ENCODE data around the gene TMBIM1. TPM values are rescaled to one million over a fixed set of nuclear protein-coding genes. Genes with fewer than 3 reads are reported as not detected.

TMBIM1 gene
- total RNA-seq, 1 donor from 2014 or later: 74.9 TPM

DNA sequence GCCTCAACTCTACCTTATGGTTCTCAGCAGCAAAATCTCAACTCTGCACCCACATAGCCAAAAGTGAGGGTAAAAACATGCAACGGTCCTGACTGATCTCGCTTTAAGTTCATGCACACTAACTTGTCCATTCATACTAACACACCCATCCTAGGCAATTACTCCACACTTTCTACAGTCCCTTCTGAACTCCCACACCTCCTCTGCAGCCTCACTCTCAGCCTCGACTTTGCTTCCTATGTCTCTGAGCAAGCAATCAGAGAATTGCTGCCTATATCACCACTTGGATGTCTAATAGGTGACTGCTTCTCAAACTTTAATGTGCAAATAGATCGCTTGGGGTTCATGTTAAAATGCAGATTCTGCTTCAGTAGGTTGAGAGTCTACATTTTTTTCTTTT is 7.8 kb upstream of the TMBIM1 start:
- Mint-ChIP-seq H3K4me3 (no peak overlapping the region), H3K27ac (no peak overlapping the region), H3K27me3 (ENCODE audit: low read depth) (no peaks in the 10 kb centered on the region), H3K4me1 (peaks cover 31% of the 10 kb centered on the region), H3K9me3 (no peaks in the 10 kb centered on the region), H3K36me3 (no peaks in the 10 kb centered on the region)
- DNase-seq (ENCODE audit: low spot score in 2 of 2, unreplicated experiment in 2 of 2): no peak
- TF ChIP-seq, protein P1, sequence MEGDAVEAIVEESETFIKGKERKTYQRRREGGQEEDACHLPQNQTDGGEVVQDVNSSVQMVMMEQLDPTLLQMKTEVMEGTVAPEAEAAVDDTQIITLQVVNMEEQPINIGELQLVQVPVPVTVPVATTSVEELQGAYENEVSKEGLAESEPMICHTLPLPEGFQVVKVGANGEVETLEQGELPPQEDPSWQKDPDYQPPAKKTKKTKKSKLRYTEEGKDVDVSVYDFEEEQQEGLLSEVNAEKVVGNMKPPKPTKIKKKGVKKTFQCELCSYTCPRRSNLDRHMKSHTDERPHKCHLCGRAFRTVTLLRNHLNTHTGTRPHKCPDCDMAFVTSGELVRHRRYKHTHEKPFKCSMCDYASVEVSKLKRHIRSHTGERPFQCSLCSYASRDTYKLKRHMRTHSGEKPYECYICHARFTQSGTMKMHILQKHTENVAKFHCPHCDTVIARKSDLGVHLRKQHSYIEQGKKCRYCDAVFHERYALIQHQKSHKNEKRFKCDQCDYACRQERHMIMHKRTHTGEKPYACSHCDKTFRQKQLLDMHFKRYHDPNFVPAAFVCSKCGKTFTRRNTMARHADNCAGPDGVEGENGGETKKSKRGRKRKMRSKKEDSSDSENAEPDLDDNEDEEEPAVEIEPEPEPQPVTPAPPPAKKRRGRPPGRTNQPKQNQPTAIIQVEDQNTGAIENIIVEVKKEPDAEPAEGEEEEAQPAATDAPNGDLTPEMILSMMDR (IDR thresholded peaks at IDR 0.05; ENCODE audit: unreplicated experiment): no peak

DNA sequence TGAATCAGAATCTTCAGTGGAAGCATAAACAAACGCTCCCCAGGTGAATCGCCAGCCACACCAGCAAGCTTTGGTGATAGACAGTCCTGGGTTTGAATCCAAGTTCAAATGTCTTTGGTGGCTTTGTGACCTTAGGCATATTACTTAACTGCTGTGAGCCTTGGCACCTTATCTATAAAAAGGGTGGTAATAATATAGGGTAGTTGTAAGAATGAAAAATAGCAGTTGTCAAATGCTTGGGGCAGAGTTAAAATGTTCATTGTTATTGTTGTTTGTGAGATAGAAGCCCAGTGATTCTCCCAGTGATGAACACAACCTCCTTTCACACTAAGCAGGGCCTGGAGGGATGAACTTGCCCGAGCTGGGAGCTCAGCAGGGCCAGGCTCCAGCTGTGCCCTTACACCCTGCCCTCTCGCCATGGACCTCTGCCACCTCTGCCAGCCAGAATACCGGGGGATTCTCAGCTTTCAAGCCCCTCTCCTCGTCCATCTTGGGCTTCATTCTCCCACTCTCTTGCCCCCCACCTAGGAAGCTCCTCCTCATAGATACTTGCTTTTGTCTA is 6.1 kb upstream of the TMBIM1 start:
- peak overlapping the region; percentile 55 for H3K27ac Mint-ChIP-seq

DNA sequence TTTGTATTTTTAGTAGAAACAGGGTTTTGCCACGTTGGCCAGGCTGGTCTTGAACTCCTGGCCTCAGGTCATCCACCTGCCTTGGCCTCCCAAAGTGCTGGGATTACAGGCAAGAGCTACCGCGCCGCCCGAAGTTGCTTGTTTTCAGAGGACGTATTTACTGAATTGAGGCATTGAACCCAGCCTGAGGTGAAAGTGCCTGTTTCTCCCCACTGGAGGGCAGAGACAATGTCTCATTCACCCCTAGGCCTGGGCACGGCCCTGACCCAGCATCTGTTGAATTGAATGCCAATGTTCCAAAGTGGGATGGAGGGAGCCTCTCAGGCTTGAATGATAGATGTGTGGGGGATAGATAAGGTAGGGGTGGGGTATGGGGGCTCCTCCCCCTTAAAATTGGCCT is 4.5 kb upstream of the TMBIM1 start:
- peak overlapping the region; percentile 39 for H3K27ac Mint-ChIP-seq
- no peak for DNase-seq (ENCODE audit: low spot score in 2 of 2, unreplicated experiment in 2 of 2)
- peaks cover 55% of the 10 kb centered on the region for H3K4me1 Mint-ChIP-seq
- H3K9me3 Mint-ChIP-seq: no peaks in the 10 kb centered on the region
- no peak overlapping the region for H3K4me3 Mint-ChIP-seq
- no peaks in the 10 kb centered on the region for H3K36me3 Mint-ChIP-seq
- TF ChIP-seq, protein P1 (IDR thresholded peaks at IDR 0.05; ENCODE audit: unreplicated experiment): peak; percentile 14
- no peaks in the 10 kb centered on the region for H3K27me3 Mint-ChIP-seq (ENCODE audit: low read depth)

More for the DNA sequence above, 6.1 kb upstream of the TMBIM1 start:
- no peak overlapping the region for H3K4me3 Mint-ChIP-seq
- no peak for DNase-seq (ENCODE audit: low spot score in 2 of 2, unreplicated experiment in 2 of 2)
- H3K36me3 Mint-ChIP-seq: no peaks in the 10 kb centered on the region
- no peaks in the 10 kb centered on the region for H3K9me3 Mint-ChIP-seq
- H3K27me3 Mint-ChIP-seq (ENCODE audit: low read depth): no peaks in the 10 kb centered on the region
- TF ChIP-seq, protein P1 (IDR thresholded peaks at IDR 0.05; ENCODE audit: unreplicated experiment): no peak
- H3K4me1 Mint-ChIP-seq: peaks cover 44% of the 10 kb centered on the region

DNA sequence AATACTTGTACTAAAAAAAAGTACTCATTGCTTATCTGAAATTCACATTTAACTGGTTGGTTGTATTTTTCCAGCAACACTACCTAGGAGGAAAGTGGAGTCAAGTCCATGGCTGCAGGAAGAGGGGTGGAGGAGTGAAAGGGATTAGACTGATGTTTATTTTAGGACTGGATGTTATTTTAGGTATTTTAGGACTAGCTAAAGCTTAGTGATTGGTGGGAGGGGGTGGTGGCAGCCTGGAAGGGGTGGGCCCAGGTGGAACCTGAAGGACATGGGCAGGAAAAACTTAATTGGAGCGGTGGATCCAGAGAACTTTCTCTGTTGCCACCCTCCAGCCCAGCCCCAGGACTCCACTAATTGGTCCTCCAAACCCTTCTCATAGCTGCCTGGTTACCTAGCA is 3.9 kb upstream of the TMBIM1 start:
- Mint-ChIP-seq H3K36me3 (no peaks in the 10 kb centered on the region), H3K4me1 (peaks cover 60% of the 10 kb centered on the region)

DNA sequence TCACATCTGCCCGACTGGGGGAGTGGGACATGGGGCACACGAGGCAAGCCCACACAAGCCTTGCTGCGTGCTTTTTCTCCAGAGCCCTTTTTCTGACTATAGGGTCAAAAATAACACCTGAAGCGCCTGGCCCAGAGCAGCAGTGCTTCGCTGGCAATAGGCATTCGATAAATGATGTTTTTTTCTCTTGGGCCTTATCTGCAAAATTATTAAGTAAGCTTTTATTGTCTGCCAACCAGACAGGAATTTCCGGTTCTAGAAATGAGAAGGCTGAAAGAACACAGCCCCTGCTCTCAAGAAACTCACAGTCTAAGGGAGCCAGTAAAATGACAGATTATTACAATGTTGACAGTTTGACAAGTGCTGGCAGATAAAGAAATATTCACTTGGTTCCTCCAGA is 2.7 kb upstream of the TMBIM1 start:
- TF ChIP-seq, protein P1 (IDR thresholded peaks at IDR 0.05; ENCODE audit: unreplicated experiment): no peak
- DNase-seq (ENCODE audit: low spot score in 2 of 2, unreplicated experiment in 2 of 2): no peak
- no peaks in the 10 kb centered on the region for H3K9me3 Mint-ChIP-seq
- no peaks in the 10 kb centered on the region for H3K27me3 Mint-ChIP-seq (ENCODE audit: low read depth)
- no peak overlapping the region for H3K4me3 Mint-ChIP-seq
- H3K27ac Mint-ChIP-seq: peak overlapping the region; percentile 96
- H3K4me1 Mint-ChIP-seq: peaks cover 71% of the 10 kb centered on the region
- H3K36me3 Mint-ChIP-seq: no peaks in the 10 kb centered on the region

More for the DNA sequence above, 3.9 kb upstream of the TMBIM1 start:
- H3K9me3 Mint-ChIP-seq: no peaks in the 10 kb centered on the region
- peak overlapping the region; percentile 87 for H3K27ac Mint-ChIP-seq
- no peak overlapping the region for H3K4me3 Mint-ChIP-seq
- H3K27me3 Mint-ChIP-seq (ENCODE audit: low read depth): no peaks in the 10 kb centered on the region
- TF ChIP-seq, protein P1 (IDR thresholded peaks at IDR 0.05; ENCODE audit: unreplicated experiment): no peak
- no peak for DNase-seq (ENCODE audit: low spot score in 2 of 2, unreplicated experiment in 2 of 2)

All from mesothelial cell of epicardium (in vitro differentiated cells).